ENCODE results near the gene ARHGAP21. TPM values are rescaled to one million over a fixed set of nuclear protein-coding genes. Genes with fewer than 3 reads are reported as not detected.

Gene ARHGAP21
- total and polyA plus RNA-seq, 2 donors from 2014 or later, result 12.7 to 74.3 TPM

DNA sequence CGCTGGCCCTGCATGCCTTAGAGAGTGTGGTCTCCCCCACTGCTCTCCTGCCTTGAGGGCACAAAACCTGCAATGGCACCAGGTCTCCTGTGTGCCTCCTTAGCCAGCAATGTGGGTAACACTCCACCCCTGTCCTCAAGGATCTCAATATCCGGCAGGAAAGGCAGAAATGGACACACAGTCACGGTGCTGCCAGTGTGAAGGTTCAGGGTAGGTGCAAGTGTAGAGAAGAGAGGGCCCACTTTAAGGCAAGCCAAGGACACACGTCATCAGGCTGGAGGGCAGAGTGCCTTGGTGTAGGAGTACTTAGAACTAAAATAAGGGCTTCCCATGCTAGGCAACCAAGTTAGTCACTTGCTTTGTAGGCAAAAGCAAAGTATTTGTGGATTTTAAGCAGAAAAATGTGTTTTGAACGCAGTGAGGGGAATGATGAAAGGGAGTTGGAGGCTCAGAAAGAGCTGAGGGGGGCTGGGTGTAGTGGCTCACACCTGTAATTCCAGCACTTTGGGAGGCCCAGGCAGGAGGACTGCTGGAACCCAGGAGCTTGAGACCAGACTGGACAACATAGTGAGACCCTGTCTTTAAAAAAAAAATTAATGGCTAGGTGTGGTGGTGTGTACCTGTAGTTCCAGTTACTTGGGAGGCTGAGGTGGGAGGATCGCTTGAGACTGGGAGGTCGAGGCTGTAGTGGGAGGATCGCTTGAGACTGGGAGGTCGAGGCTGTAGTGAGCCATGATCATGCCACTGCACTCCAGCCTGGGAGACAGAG, 152.8 kb downstream of the ARHGAP21 start:
- Histone ChIP-seq H3K27me3 (ENCODE audit: control insufficient read depth, insufficient read depth, low read length) (no peaks in the 10 kb centered on the region), H3K36me3 (ENCODE audit: control insufficient read depth in 2 of 3, insufficient read depth in 3 of 3, low read length in 3 of 3) (no peaks in the 10 kb centered on the region), H3K9me3 (ENCODE audit: control insufficient read depth in 2 of 3, insufficient read depth in 1 of 3, low read length in 3 of 3) (no peaks in the 10 kb centered on the region), H3K9ac (ENCODE audit: low read length in 3 of 3) (no peak overlapping the region), H3K27ac (ENCODE audit: low read depth in 2 of 2, low read length in 2 of 2) (no peak overlapping the region), H3K4me1 (ENCODE audit: control insufficient read depth in 2 of 3, insufficient read depth in 2 of 3, low read depth in 1 of 3, low read length in 3 of 3) (peaks cover 0 to 2% (median 0%) of the 10 kb centered on the region in 3 donors), H3K4me3 (ENCODE audit: low read length in 3 of 3) (no peak overlapping the region)
- intact Hi-C loops (cut with DNase I), result no loop called here
- DNase-seq, result no peak
- no peak for FAIRE-seq
- TF ChIP-seq, protein P1, sequence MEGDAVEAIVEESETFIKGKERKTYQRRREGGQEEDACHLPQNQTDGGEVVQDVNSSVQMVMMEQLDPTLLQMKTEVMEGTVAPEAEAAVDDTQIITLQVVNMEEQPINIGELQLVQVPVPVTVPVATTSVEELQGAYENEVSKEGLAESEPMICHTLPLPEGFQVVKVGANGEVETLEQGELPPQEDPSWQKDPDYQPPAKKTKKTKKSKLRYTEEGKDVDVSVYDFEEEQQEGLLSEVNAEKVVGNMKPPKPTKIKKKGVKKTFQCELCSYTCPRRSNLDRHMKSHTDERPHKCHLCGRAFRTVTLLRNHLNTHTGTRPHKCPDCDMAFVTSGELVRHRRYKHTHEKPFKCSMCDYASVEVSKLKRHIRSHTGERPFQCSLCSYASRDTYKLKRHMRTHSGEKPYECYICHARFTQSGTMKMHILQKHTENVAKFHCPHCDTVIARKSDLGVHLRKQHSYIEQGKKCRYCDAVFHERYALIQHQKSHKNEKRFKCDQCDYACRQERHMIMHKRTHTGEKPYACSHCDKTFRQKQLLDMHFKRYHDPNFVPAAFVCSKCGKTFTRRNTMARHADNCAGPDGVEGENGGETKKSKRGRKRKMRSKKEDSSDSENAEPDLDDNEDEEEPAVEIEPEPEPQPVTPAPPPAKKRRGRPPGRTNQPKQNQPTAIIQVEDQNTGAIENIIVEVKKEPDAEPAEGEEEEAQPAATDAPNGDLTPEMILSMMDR (IDR thresholded peaks at IDR 0.05; ENCODE audit: borderline replicate concordance, extremely low read depth, insufficient read depth), result no peak

DNA sequence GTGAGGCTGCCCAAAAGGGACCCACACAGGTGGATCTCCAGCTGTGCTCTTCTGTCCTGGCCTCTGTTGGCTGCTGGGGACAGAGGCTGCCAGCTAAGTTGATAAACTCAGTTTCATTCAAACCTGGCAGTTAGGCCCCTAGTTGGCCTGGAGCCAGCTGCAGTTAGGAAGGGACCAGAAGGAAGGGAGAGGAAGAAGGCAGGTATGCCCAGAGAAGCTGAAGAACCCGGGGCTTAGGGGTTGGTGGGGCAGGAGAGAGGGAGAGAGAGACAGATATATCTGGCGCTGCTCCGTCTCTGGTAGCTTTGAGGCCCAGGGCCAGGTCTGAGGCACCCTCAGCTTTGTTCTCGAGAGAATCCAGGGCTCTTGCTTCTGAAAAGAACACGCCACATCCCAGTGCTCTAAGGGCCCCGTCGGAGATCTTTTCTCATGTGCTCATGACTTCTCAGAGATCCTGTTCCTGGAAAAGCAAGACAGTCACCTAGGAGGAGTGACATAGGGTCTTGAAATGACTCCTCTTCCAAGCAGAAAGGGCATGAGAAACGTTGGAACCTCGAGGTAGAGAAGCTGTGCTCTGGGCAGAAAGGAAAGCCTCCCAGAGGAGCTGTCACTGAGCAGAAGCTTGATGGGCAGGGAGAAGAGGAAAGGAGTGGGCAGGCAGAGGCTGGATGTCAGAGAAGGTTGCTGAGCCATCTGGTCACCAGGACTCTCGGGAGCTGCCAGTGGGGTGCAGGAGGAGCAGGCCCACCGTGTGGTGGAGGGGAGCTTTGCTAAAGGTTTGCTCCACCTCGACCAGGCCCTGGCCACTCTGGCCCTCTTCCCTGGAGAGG, 153.6 kb downstream of the ARHGAP21 start:
- no peaks in the 10 kb centered on the region for H3K27me3 ChIP-seq (ENCODE audit: control insufficient read depth, insufficient read depth, low read length)
- intact Hi-C loops (cut with DNase I), result no loop called here
- H3K9ac ChIP-seq (ENCODE audit: low read length in 3 of 3), result no peak overlapping the region
- no peaks in the 10 kb centered on the region for H3K36me3 ChIP-seq (ENCODE audit: control insufficient read depth in 2 of 3, insufficient read depth in 3 of 3, low read length in 3 of 3)
- DNase-seq (no peak), FAIRE-seq (no peak)
- H3K4me3 ChIP-seq (ENCODE audit: low read length in 3 of 3), result no peak overlapping the region
- no peaks in the 10 kb centered on the region for H3K9me3 ChIP-seq (ENCODE audit: control insufficient read depth in 2 of 3, insufficient read depth in 1 of 3, low read length in 3 of 3)
- peaks cover 0 to 2% (median 0%) of the 10 kb centered on the region in 3 donors for H3K4me1 ChIP-seq (ENCODE audit: control insufficient read depth in 2 of 3, insufficient read depth in 2 of 3, low read depth in 1 of 3, low read length in 3 of 3)
- TF ChIP-seq, protein P1 (IDR thresholded peaks at IDR 0.05; ENCODE audit: borderline replicate concordance, extremely low read depth, insufficient read depth), result no peak
- H3K27ac ChIP-seq (ENCODE audit: low read depth in 2 of 2, low read length in 2 of 2), result no peak overlapping the region

DNA sequence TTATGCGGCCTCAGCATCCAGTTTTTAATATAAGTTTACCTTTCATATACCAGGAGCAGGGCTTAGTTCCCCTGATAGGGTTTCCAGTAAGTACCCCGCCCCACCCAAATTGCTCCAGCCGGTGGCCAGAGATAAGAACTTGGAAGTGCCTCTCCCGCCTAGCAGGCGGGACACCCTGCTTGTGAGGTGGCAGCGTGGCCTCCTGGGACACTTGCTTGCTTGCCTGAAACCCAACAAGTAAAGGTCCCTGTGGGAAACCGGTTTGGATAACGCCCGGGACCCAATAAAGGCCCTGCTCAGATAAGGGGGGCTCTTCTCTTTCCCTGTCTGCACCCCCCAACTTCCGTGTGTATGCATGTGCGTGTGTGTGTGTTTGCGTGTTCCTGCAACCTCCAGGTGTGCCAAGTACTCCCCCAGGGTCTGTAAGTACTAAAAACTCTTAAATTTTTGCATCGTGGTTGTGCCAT, 154.3 kb downstream of the ARHGAP21 start:
- TF ChIP-seq, protein P1 (IDR thresholded peaks at IDR 0.05; ENCODE audit: borderline replicate concordance, extremely low read depth, insufficient read depth), result no peak
- FAIRE-seq (no peak), DNase-seq (no peak)
- intact Hi-C loops (cut with DNase I), result no loop called here
- Histone ChIP-seq H3K9ac (ENCODE audit: low read length in 3 of 3) (no peak overlapping the region), H3K27ac (ENCODE audit: low read depth in 2 of 2, low read length in 2 of 2) (no peak overlapping the region), H3K36me3 (ENCODE audit: control insufficient read depth in 2 of 3, insufficient read depth in 3 of 3, low read length in 3 of 3) (no peaks in the 10 kb centered on the region), H3K4me1 (ENCODE audit: control insufficient read depth in 2 of 3, insufficient read depth in 2 of 3, low read depth in 1 of 3, low read length in 3 of 3) (peaks cover 0 to 1% (median 0%) of the 10 kb centered on the region in 3 donors), H3K4me3 (ENCODE audit: low read length in 3 of 3) (no peak overlapping the region), H3K9me3 (ENCODE audit: control insufficient read depth in 2 of 3, insufficient read depth in 1 of 3, low read length in 3 of 3) (no peaks in the 10 kb centered on the region), H3K27me3 (ENCODE audit: control insufficient read depth, insufficient read depth, low read length) (no peaks in the 10 kb centered on the region)

Data from kidney (tissue), 14 donors.